DOHH2 (cell line): ENCODE results near the gene TSSK2.

Experiments
- EZH2phosphoT487 ChIP-seq: fragments of 200-600 bp; sonication (generic); IDR thresholded peaks from 2 replicates; pipeline ENCODE4 v1.6.1; 2017; ENCODE audit warnings: borderline replicate concordance, mild to moderate bottlenecking, antibody characterized with exemption, low read length, moderate library complexity, mixed read lengths
- TF ChIP-seq, protein P1 (sequence below): fragments of 200-600 bp; sonication (generic); IDR thresholded peaks from one replicate; pipeline ENCODE4 v1.5.1; 2014; ENCODE audit warnings: antibody characterized with exemption, mild to moderate bottlenecking, low read depth, low read length; ENCODE audit not compliant: poor library complexity, severe bottlenecking

- TF ChIP-seq, protein P1, sequence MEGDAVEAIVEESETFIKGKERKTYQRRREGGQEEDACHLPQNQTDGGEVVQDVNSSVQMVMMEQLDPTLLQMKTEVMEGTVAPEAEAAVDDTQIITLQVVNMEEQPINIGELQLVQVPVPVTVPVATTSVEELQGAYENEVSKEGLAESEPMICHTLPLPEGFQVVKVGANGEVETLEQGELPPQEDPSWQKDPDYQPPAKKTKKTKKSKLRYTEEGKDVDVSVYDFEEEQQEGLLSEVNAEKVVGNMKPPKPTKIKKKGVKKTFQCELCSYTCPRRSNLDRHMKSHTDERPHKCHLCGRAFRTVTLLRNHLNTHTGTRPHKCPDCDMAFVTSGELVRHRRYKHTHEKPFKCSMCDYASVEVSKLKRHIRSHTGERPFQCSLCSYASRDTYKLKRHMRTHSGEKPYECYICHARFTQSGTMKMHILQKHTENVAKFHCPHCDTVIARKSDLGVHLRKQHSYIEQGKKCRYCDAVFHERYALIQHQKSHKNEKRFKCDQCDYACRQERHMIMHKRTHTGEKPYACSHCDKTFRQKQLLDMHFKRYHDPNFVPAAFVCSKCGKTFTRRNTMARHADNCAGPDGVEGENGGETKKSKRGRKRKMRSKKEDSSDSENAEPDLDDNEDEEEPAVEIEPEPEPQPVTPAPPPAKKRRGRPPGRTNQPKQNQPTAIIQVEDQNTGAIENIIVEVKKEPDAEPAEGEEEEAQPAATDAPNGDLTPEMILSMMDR = no peak
- no peak for TF ChIP-seq EZH2phosphoT487
Observed at GRCh38 chr22:19181786-19182471, 50.8 kb downstream of the TSSK2 start.
